Gastroesophageal sphincter (tissue), 4 donors: Measurements from ENCODE around the gene AGBL2. TPM values are rescaled to one million over a fixed set of nuclear protein-coding genes. Genes with fewer than 3 reads are reported as not detected.
"Not testable (repeated sequence)": the region's sequence is repeated elsewhere in the genome, so short reads cannot be mapped to it uniquely, and the experiment has no call there.

Experiments used
- ATAC-seq: fragments of 150-250 bp; one replicate; pipeline ENCODE4 v1.9.1; 2016; ENCODE audit warnings: mild to moderate bottlenecking, moderate library complexity
- H3K27ac ChIP-seq, 4 donors: fragments of 200-600 bp; sonication (generic) in 3 of 4; 1 replicate in 3 of 4; 2 replicates in 1 of 4; pipeline ENCODE4 v1.5.1; 2016 to 2019
- H3K27me3 ChIP-seq: fragments of 200-600 bp; sonication (generic); one replicate; pipeline ENCODE4 v1.5.1; 2019
- H3K36me3 ChIP-seq, 2 donors: fragments of 200-600 bp; sonication (generic); one replicate each; pipeline ENCODE4 v1.5.1; 2019; ENCODE audit warnings: control low read depth in 1 of 2
- H3K4me1 ChIP-seq, 3 donors: fragments of 200-600 bp; sonication (generic); 1 replicate in 2 of 3; 2 replicates in 1 of 3; pipeline ENCODE4 v1.5.1; 2016 to 2019; ENCODE audit warnings: control low read depth in 2 of 3
- H3K4me3 ChIP-seq, 2 donors: fragments of 200-600 bp; sonication (generic); one replicate each; pipeline ENCODE4 v1.5.1; 2019; ENCODE audit warnings: mild to moderate bottlenecking in 1 of 2, moderate library complexity in 1 of 2
- H3K9me3 ChIP-seq, 3 donors: fragments of 200-600 bp; sonication (generic); one replicate each; pipeline ENCODE4 v1.5.1; 2017 to 2019; ENCODE audit warnings: control low read depth in 2 of 3
- CTCF ChIP-seq, 4 experiments: fragments of 200-600 bp in 2 of 4; fragments of 450-650 bp in 2 of 4; sonication (generic) in 1 of 4; IDR thresholded peaks; one replicate each; pipeline ENCODE4 v1.5.1; 2017 to 2019; ENCODE audit warnings: antibody characterized with exemption in 4 of 4, mild to moderate bottlenecking in 2 of 4, moderate library complexity in 2 of 4
- EP300 ChIP-seq: sonication (generic); formaldehyde crosslinking; IDR thresholded peaks from one replicate; pipeline ENCODE4 v1.6.1; 2017; ENCODE audit warnings: antibody characterized with exemption, mild to moderate bottlenecking
- POLR2A ChIP-seq, 2 donors: fragments of 450-650 bp; IDR thresholded peaks; one replicate each; pipeline ENCODE4 v1.6.1; 2017; ENCODE audit warnings: antibody characterized with exemption in 2 of 2, mild to moderate bottlenecking in 2 of 2, moderate library complexity in 1 of 2
- POLR2AphosphoS5 ChIP-seq: sonication (generic); formaldehyde crosslinking; IDR thresholded peaks from one replicate; pipeline ENCODE4 v1.6.1; 2017; ENCODE audit warnings: antibody characterized with exemption
- WGBS, 2 donors: methylation state at CpG; one replicate each; pipeline ENCODE4 v1.1.5; 2018; ENCODE audit warnings: low coverage in 1 of 2; 5-methylcytosine and 5-hydroxymethylcytosine counted together
- total RNA-seq, 4 donors: library from RNA; depleted of rRNA; stranded (reverse); fragments of >200 nt; gene quantifications; one replicate each; pipeline ENCODE4 v1.1.0, GENCODE V29; 2016

Gene AGBL2
- total RNA-seq, 4 donors from 2014 or later: 0.81 to 2.3 (median 1.2) TPM; not detected in 1

- Histone ChIP-seq H3K4me1 (no peaks in the 10 kb centered on the region), H3K36me3 (no peaks in the 10 kb centered on the region), H3K4me3 (no peak overlapping the region), H3K27me3 (no peaks in the 10 kb centered on the region), H3K27ac (no peak overlapping the region), H3K9me3 (no peaks in the 10 kb centered on the region)
- no peak for TF ChIP-seq POLR2AphosphoS5
- no peak for TF ChIP-seq CTCF (IDR thresholded peaks at IDR 0.05)
- TF ChIP-seq EP300: no peak
- no peak for TF ChIP-seq POLR2A (IDR thresholded peaks at IDR 0.05)
- WGBS, 2 donors: 100% methylated on average over 1 of the region's 5 CpGs; no CpG with 5 or more reads in 1 of the 2 donors
- ATAC-seq: no peak
Measured at GRCh38 chr11:47689480-47689879, 25.7 kb downstream of the AGBL2 start.

GRCh38 chr11:47688991-47689390, 26.2 kb downstream of the AGBL2 start:
- no peak overlapping the region for H3K4me3 ChIP-seq
- no peaks in the 10 kb centered on the region for H3K27me3 ChIP-seq
- 91 to 92% methylated on average over 2 of the region's 2 CpGs for WGBS, 2 donors
- TF ChIP-seq CTCF (IDR thresholded peaks at IDR 0.05): no peak
- no peak for TF ChIP-seq POLR2AphosphoS5
- TF ChIP-seq POLR2A (IDR thresholded peaks at IDR 0.05): no peak
- no peak for TF ChIP-seq EP300
- no peak overlapping the region for H3K27ac ChIP-seq
- ATAC-seq: no peak
- H3K9me3 ChIP-seq: no peaks in the 10 kb centered on the region
- no peaks in the 10 kb centered on the region for H3K4me1 ChIP-seq
- H3K36me3 ChIP-seq: no peaks in the 10 kb centered on the region

GRCh38 chr11:47688111-47688510, 27.1 kb downstream of the AGBL2 start:
- WGBS, 2 donors: 81 to 90% methylated on average over 3 to 4 of the region's 4 CpGs
- Histone ChIP-seq H3K4me3 (no peak overlapping the region), H3K27ac (no peak overlapping the region), H3K9me3 (no peaks in the 10 kb centered on the region), H3K4me1 (no peaks in the 10 kb centered on the region), H3K36me3 (no peaks in the 10 kb centered on the region), H3K27me3 (no peaks in the 10 kb centered on the region)
- ATAC-seq: no peak
- TF ChIP-seq EP300 (no peak), POLR2A (IDR thresholded peaks at IDR 0.05) (no peak), CTCF (IDR thresholded peaks at IDR 0.05) (no peak), POLR2AphosphoS5 (no peak)

GRCh38 chr11:47686704-47687103, 28.5 kb downstream of the AGBL2 start:
- not testable (repeated sequence) for H3K36me3 ChIP-seq, H3K9me3 ChIP-seq, ATAC-seq, H3K27ac ChIP-seq, H3K4me1 ChIP-seq, H3K27me3 ChIP-seq, H3K4me3 ChIP-seq
- no CpG with 5 or more reads among the region's 3 CpGs for WGBS, 2 donors

- Histone ChIP-seq H3K4me3 (no peak overlapping the region), H3K9me3 (no peaks in the 10 kb centered on the region), H3K36me3 (no peaks in the 10 kb centered on the region), H3K27ac (no peak overlapping the region), H3K4me1 (no peaks in the 10 kb centered on the region), H3K27me3 (no peaks in the 10 kb centered on the region)
- WGBS, 2 donors: 100% methylated on average over 1 of the region's 1 CpG; no CpG with 5 or more reads in 1 of the 2 donors
- TF ChIP-seq POLR2A (IDR thresholded peaks at IDR 0.05): no peak
- TF ChIP-seq EP300: no peak
- ATAC-seq: no peak
Measured at GRCh38 chr11:47686151-47686550, 29.0 kb downstream of the AGBL2 start.

- TF ChIP-seq POLR2A (IDR thresholded peaks at IDR 0.05) (no peak), POLR2AphosphoS5 (no peak), CTCF (IDR thresholded peaks at IDR 0.05) (no peak), EP300 (no peak)
- no peak overlapping the region for H3K27ac ChIP-seq
- ATAC-seq: no peak
- no peak overlapping the region for H3K4me3 ChIP-seq
- 87 to 92% methylated on average over 2 of the region's 2 CpGs for WGBS, 2 donors
- H3K4me1 ChIP-seq: no peaks in the 10 kb centered on the region
- H3K36me3 ChIP-seq: no peaks in the 10 kb centered on the region
- no peaks in the 10 kb centered on the region for H3K9me3 ChIP-seq
- H3K27me3 ChIP-seq: no peaks in the 10 kb centered on the region
Measured at GRCh38 chr11:47675851-47676250, 39.3 kb downstream of the AGBL2 start.
